IPS-11a (cell line): ENCODE measurements around the gene CALCB.

Experiments
- H3K4me3 ChIP-seq: one replicate; pipeline ENCODE4 v1.5.1; 2013; ENCODE audit warnings: low read depth, low read length, control low read depth

Gene CALCB

DNA sequence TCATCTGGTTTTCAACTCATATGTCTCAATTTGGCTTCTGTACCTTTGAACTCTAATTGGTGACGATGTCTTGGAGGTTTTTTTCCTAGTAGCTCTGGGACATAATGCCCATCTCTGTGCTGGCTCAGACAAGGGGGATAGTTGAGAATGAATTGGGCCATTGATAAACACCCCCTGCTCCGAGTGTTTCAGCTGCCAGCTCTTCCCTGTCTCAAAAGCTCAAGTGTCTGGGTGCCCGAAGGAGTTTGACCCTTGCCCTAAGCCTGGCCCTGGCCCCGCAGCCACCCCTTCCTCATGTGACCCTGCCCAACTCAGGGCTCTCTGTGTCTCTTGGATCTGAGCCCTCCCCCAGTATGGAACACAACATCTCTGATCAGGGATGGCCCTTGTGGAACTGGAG is 44.4 kb downstream of the CALCB start:
- no peak overlapping the region for H3K4me3 ChIP-seq

- H3K4me3 ChIP-seq: no peak overlapping the region
Observed at GRCh38 chr11:15118431-15118830, 45.0 kb downstream of the CALCB start.

DNA sequence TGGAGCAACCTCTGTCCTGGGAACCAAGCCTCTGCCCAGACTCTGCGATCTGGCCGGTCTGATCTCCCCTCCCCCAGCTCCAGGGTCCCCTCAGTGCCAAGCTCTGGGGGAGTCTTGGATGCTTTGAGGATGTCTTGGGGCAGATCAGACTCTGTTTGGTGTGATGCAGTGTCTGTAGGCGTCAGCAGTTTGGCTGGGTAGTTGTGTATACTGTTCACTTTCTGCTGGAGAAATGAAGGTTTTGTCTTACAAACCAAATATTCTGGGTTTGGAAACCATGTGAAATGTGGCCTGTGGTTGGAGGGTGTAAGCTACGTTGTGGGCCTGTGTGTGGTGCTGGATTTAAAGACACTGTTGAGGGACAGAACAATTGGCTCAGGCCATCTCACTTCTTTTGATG is 46.0 kb downstream of the CALCB start:
- H3K4me3 ChIP-seq: no peak overlapping the region

- H3K4me3 ChIP-seq: no peak overlapping the region
Observed at GRCh38 chr11:15119826-15120225, 46.4 kb downstream of the CALCB start.

- no peak overlapping the region for H3K4me3 ChIP-seq
Observed at GRCh38 chr11:15123849-15124248, 50.5 kb downstream of the CALCB start.

- no peak overlapping the region for H3K4me3 ChIP-seq
Observed at GRCh38 chr11:15124528-15124927, 51.1 kb downstream of the CALCB start.

DNA sequence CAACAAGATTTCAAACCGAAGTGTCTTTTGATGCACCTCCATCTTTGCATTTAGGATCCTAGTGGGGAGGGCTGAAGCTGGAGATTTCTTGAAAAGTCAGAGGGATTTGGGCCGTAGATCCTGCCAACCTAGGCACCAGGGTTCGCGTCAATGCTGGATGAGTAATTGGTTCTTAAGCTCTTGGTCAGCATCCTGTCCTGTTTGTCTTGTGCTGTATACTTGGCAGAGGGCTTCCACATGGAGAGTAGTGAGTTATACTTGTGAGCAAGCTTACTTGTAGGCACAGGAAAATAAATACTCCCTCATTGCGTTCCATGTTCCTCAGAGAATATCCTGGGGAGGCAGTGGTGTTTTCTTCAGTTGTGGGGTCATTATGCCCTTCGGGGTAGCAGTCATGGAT is 53.9 kb downstream of the CALCB start:
- no peak overlapping the region for H3K4me3 ChIP-seq
